ENCODE measurements around the gene ANXA6.

DNA sequence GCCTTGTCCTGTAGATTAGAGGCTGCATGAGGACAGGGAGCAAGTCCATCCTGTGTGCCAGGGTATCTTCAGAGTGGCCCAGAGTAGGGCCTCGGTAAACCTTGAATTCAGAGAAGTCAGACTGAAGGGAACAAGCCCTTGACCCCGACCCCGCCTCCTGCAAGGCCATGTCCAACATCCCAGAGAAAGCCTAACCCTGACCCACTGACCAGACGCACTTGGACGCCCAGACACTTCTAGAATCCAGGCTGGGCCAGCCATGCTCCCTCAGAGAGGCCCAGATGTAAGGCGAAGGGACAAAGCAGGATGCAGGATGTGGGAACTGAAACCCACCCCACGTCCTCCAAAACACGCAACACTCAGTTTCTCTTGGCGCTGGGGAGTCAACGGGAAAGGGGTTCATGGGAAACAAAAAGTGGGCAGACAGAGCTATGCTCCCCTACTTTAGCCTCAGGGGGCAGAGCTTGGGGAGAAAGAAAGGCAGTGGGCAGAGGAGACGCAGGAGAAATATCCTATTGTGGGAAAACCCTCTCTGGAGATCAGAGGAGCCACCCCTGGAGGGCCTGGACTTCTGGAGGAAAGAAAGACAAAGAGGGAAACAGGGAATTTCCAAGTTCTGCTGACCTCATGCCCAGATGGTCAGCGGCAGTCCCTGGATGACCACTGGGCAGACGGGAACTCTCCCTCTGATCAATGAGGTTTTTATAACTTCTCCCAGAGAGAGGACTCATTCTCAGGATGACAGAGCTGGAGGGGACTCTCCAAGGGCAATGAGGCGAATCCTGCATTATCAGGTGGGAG lies 89.7 kb downstream of the ANXA6 start:
- TF ChIP-seq, protein P1, sequence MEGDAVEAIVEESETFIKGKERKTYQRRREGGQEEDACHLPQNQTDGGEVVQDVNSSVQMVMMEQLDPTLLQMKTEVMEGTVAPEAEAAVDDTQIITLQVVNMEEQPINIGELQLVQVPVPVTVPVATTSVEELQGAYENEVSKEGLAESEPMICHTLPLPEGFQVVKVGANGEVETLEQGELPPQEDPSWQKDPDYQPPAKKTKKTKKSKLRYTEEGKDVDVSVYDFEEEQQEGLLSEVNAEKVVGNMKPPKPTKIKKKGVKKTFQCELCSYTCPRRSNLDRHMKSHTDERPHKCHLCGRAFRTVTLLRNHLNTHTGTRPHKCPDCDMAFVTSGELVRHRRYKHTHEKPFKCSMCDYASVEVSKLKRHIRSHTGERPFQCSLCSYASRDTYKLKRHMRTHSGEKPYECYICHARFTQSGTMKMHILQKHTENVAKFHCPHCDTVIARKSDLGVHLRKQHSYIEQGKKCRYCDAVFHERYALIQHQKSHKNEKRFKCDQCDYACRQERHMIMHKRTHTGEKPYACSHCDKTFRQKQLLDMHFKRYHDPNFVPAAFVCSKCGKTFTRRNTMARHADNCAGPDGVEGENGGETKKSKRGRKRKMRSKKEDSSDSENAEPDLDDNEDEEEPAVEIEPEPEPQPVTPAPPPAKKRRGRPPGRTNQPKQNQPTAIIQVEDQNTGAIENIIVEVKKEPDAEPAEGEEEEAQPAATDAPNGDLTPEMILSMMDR (conservative IDR thresholded peaks at IDR 0.05; ENCODE audit: low read depth, low read length) = no peak
- TF ChIP-seq POLR2A (IDR thresholded peaks at IDR 0.05; ENCODE audit: low read depth, low read length) (no peak), RCOR1 (IDR thresholded peaks at IDR 0.05; ENCODE audit: insufficient replicate concordance, low read length) (no peak), RAD21 (IDR thresholded peaks at IDR 0.05; ENCODE audit: low read length) (no peak), CEBPB (IDR thresholded peaks at IDR 0.05; ENCODE audit: low read depth, low read length) (no peak), MAZ (IDR thresholded peaks at IDR 0.05; ENCODE audit: borderline replicate concordance, low read depth, low read length) (no peak), RFX5 (IDR thresholded peaks at IDR 0.05; ENCODE audit: low read depth, low read length) (no peak)

Measured in IMR-90 (cell line).